GM12874 (cell line): ENCODE measurements around the gene PSMD12.

Experiments
- CTCF ChIP-seq: IDR thresholded peaks from 2 replicates; pipeline ENCODE4 v1.5.1; 2011; ENCODE audit warnings: low read depth, mild to moderate bottlenecking, control low read depth, low read length, moderate library complexity; ENCODE audit not compliant: insufficient read depth

PSMD12 gene

GRCh38 chr17:67324330-67324729 is 42.0 kb downstream of the PSMD12 start:
- TF ChIP-seq CTCF: no peak

- TF ChIP-seq CTCF: no peak
Observed at GRCh38 chr17:67323445-67323844, 42.9 kb downstream of the PSMD12 start.

DNA sequence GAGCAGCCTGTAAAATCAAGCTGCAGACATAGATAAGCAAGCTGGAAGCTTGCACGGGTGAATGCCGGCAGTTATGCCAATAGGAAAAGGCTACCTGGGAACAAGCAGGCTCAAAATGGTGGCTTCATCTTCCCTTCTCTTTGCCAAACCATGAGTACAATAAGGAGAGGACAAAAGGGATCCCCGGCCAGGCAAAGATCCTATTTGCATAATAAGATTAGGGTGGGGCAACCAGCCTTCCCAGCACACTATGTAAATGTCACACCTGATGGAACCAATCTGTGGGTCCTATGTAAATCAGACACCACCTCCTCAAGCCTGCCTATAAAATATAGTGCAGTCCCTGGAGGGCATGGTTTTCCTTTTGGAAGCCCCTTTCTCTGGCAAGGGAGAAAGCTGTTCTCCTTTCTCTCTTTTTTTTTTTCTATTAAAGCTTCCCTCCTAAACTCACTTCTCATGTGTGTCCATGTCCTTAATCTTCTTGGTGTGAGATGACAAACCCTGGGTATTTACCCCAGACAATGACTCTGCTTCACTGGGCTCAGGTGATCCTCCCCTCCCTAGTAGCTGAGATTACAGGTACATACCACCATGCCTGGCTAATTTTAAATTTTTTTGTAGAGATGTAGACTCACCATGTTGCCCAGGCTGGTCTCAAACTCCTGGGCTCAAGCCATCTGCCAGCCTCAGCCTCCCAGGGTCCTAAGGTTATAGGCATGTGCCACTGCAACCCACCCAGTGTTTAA is 44.2 kb downstream of the PSMD12 start:
- no peak for TF ChIP-seq CTCF

DNA sequence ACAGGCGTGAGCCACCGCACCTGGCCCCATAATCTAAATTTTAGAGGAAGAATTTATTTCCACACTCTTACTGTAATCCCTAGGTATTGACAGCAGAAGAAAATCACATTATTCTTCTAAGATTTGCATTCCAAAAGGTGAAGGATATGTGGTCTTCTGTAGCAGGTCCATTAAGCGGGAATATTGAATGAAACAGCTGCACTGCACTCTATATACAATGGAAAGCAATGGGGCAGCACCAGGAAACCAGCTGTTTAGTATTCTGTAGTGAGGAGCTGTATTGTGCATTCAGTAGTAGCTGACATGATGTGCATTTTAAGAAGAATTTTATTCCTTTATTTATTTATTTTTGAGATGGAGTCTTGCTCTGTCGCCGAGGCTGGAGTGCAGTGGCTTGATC is 49.6 kb downstream of the PSMD12 start:
- TF ChIP-seq CTCF: no peak

DNA sequence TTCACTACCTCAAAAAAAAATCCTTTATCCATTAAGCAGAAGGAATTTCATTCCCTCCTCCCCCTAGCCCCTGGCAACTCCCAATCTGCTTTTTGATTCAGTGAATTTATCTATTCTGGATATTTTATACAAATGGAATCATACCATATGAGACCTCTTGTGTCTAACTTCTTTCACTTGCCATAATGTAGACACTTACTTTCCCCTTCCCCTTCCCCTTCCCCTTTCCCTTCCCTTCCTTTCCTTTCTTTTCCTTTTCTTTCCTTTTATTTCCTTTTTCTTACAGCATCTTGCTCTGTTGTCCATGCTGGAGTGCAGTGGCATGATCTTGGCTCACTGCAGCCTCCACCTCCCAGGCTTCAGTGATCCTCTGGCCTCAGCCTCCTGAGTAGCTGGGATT is 50.5 kb downstream of the PSMD12 start:
- no peak for TF ChIP-seq CTCF

GRCh38 chr17:67312265-67312664 is 54.1 kb downstream of the PSMD12 start:
- TF ChIP-seq CTCF: no peak

GRCh38 chr17:67311575-67311974 is 54.8 kb downstream of the PSMD12 start:
- no peak for TF ChIP-seq CTCF
